Left kidney (tissue), 2 donors: Measurements from ENCODE around the gene TMPRSS13. TPM values are rescaled to one million over a fixed set of nuclear protein-coding genes. Genes with fewer than 3 reads are reported as not detected.

Source experiments
- DNase-seq: peaks from one replicate; pipeline ENCODE4 v3.0.0-alpha.2; 2013
- polyA plus RNA-seq: library from polyadenylated mRNA; unstranded; fragments of 120-200 nt; gene quantifications from one replicate; pipeline ENCODE4 v1.2.1, GENCODE V29; 2013; ENCODE audit not compliant: insufficient read length

Gene TMPRSS13
- polyA plus RNA-seq, 1 donor, result 0.58 TPM

DNA sequence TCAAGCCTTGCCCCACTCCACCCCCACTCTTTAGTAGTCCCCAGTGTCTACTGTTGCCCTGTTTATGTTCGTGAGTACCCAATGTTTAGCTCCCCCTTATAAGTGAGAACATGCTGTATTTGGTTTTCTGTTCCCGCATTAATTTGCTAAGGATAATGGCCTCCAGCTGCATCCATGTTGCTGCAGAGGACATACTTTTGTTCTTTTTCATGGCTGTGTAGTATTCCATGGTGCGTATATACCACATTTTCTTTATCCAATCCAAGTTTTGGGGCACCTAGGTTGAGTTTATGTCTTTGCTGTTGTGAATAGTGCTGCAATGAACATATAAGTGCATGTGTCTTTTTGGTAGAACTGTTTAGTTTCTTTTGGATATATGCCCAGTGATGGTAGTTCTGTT, 36.6 kb downstream of the TMPRSS13 start:
- DNase-seq, result no peak

- DNase-seq, result no peak
These were observed 37.8 kb downstream of the TMPRSS13 start for GRCh38 chr11:117891362-117891761.

GRCh38 chr11:117888139-117888566, 41.0 kb downstream of the TMPRSS13 start:
- no peak for DNase-seq

DNA sequence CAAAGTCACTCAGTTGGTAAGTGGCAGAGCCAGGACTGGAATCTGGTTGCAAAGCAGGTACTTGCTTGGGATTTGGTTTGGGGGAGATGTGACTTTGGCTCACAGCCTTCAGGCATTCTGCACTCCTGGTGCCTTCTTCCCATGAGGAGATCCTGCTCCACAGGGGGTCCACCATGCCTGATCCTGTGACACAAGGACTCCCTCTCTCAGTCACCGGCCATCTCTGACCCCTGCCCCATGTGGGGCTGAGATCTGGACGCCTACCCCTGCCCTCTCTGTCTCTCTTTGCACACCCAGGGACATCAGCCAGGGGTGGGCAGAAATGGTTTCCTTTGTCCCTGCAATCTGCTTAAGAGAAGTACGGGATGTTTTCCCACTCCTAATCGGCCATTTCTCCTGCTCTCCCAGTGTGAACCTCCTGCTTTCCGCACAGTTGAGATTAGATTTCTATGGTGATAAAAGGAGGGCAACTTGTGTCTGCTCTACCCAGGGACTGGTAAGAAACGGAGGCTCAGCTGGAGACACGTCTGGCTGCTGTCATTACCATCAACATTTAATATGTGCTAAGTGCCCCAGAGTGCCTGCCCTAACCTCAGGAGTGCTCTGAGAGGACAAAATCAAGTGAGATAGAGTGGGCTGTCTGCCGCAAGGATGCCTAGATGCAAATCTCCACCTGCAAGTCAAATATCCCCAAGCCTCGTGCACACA, 41.6 kb downstream of the TMPRSS13 start:
- DNase-seq, result no peak

- DNase-seq, result no peak
These were observed 43.4 kb downstream of the TMPRSS13 start for GRCh38 chr11:117885777-117886176.

DNA sequence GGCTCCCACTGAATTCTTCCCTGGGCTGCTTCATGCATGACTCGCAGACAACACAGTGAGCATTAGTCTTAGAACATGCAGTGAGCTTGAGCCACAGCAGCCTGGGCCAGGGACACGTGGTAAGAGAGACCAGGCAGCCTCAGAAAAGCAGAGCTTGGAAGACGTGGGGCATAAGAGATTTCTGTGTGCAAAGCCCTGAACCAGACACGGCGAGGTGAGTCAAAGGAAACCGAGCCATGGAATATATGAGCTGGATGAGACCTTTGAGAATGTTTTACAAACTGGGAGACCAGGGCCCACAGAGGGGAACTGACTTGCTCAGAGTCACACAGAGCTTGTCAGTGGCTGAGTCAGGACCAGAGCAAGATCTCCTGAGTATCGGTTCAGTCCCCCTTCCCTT, 44.2 kb downstream of the TMPRSS13 start:
- no peak for DNase-seq

DNA sequence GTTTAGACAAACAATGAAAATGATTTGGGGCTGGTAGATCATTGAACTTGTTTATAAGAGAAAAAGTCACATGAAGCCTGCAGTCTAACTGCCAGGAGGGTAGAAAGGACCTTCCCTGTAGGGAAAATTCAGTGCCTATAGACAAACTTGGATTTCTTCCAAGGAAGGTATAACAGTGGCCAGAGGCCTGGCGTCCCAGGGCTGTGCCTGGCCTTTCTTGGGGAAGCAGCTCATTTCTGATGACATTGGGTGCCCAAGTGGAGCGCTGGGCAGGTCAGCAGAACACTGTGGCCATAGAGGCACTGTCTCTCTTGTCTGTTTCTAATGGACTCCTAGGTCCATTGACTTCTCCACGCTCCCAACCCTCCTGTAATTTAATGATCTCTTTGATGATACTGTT, 46.1 kb downstream of the TMPRSS13 start:
- no peak for DNase-seq

GRCh38 chr11:117882311-117882905, 46.8 kb downstream of the TMPRSS13 start:
- no peak for DNase-seq

DNA sequence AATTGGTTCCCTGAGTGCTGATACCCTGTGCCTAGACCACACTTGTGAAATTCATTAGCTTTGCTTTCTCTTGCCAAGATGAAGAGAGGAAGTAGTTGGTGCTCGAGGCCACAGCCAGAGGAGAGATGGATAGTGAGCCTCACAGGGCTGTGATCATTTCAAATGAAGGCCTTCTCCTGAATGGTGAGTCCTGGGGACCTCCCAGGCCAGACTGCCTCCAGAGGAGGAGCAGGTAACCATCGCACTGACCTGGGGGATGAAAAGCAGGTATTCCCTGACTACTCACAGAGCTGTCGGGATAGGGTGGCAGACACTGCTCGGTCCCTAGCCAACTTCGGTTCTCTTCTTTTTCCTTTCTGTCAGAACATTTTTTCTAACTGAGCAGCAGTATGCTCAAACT, 48.0 kb downstream of the TMPRSS13 start:
- no peak for DNase-seq

DNA sequence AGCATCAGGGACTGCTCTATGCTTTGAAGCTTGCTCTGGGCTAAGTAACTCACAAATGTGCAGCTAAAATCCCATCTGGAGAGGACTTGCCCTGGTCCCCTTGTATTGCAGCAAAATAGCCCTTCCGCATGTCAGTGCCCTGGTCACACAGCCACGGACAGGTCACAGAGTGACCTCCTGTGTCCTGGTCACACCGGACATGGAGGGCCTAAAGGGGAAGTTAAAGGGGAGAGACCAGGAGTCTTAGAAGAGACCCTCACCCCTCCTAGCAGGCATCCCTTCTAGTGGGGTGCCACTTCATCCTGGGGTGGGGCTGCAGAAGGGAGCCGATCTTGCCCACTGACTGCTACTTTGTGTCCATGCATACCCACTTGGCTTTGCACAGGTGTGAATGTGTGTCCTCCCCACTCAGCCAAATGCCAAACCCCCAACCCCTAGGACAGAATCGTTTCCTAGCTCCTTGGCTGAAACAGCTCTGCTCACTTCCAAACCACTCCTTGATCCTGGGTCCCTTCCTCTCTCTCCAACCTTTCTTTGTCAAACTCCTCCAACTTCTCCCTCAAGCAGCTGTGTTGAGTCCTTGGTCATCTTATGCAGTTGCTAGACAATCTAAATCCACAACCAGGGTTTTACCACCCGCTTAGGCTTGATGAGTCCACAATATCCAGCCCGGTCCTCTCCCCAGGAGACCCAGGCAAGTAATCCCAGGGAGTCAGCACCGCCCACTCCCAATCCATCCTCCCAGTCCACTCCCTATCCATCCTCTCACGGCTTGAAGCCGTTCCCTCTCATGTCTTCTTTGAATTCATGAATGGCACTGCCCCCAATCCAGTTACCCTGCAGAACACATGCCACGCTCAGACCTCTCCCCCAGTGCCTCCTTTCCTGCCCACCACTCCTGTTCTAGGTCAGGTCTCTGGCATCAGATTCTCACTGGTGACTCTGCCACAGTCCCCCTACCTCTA, 49.4 kb downstream of the TMPRSS13 start:
- no peak for DNase-seq

- no peak for DNase-seq
These were observed 50.2 kb downstream of the TMPRSS13 start for GRCh38 chr11:117878939-117879475.

DNA sequence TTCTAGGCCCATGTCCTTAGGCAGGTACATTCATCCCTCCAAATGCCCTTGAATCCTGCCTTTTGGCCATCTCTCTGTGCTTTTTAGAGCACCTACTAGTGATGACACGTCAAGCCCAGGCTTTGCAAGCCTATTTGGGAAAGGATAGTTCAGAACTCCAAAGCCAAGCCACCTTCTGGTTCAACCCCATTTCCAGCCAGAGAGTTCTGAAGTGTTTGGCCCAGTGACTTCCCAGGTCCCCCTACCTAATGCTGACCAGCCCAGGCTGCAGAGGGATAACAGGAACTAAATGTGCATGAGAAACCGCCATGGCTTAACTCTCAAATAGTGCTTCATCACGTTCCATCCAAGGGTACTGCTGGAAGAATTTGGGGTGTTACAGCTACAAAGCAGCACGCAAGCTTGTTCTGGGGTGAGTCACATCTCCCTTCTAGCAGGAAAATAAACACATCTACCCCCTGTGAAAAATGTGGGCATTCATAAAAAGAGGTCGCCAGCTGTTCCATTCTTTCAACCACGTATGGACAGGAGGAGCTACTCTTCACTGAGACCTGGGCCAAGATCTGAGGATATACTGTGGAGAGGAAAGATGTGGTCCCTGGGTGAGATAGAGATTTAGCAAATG, 50.8 kb downstream of the TMPRSS13 start:
- no peak for DNase-seq

GRCh38 chr11:117877120-117877784, 52.0 kb downstream of the TMPRSS13 start:
- no peak for DNase-seq

DNA sequence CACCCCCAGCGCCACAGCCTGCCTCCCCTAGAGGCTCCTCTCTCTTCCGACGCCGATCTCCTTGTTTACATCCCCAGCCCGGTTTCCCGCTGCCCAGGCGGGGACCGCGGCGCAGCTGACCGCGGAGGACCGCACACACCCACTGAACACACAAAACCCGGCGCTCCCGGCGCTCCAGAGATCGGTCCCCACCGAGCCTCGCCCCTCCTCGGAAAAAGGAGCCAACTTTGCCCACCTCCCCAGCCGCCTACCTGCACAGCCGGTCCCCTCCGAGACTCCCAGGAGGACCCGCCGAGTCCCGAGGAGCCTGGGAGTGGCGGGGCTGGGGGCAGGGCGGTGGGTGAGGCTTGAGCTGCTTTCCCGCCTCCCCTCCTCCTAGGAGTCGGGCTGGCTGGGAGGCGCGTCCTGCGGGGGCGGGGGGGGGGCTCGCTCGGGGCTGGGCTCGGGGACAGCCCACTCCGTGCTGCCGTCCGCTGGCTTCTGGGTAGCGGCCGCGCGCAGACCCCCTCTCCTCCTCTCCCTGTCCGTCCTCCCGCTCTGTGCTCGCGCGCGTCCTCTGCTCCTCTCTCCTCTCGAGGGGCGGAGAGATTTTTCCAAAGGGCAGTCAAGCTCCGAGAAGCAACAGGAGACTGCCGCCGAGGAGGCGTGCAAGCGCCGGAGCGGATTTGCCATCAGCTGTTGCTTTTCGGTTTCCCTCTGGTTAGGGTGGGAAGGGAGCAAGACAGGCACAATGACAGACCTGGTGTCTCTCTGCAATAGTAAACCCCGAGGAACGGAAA, 52.7 kb downstream of the TMPRSS13 start, which contains the start of gene FXYD6:
FXYD6 (minus strand) TSS at position 318 of the 779 bp plus-strand sequence. CDS start 33,882 bp downstream, outside the sequence.
- peak; percentile 87 for DNase-seq

DNA sequence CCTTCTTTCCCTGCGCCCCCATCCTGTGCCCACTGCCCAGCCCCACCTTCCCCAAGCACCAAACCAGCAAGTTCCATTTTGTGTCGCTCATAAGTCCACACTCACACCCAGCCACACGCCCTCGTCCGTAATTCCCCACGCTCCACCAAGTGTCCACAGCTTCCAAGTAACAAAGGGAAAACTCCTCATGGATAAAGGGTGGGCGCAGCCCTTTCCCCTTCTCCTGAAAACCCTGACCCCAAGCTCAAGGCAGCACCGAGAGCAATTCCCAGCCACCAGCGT, 53.2 kb downstream of the TMPRSS13 start:
- no peak for DNase-seq

GRCh38 chr11:117875382-117876058, 53.7 kb downstream of the TMPRSS13 start:
- no peak for DNase-seq

DNA sequence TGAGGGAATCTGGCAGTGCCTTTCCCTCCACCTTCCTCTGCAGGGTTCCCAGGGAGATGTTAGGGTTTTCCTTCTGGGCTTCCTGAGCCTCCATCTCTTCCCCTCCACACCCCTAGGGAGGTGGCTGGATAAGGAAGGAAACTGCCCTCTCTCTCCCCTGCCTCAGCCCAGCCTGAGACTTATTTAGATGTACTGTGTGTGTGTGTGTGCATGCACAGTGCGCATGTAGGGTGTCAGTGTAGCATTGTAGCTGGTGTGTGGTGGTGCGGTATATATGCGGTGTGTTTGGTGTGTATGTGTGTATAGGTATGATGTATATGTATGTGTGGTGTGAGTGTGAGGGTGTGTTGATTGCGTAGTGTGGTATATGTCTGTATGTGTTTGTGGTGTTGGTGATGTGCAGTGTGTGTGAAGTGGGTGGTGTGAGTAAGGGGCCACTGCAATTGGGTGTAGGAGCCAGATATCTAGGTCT, 54.3 kb downstream of the TMPRSS13 start:
- DNase-seq, result no peak

DNA sequence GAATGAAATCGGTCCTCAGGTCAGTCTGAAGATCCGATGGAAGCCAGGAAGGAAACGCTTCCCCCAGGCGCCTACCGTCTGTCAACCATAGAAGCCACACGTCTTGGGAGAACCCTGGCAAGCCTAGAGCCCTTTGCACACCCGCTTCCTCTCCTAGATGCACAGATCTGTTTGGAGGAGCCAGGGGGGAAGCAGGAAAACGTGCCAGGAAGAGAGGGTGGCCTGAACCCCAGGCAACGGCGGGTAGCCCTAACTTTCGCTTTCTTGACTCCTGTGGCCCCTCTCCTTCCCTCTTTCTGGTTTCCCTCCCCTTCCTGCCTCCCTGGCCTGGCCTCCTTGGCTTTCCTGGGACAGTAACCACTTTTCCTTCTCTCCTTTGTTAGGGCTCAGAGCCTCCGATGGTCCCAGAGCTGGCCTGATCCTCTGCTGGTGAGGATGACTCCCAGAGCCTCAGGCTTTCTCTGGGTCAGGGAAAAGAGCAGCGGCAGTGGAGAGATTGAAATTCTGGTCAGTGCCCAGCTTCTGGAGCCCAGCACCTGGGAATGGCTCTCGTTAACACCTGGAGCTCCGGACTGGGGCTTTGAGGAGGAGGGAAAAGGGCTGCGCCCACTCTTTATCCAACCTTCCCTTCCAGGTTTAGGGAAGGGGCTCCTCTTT, 54.8 kb downstream of the TMPRSS13 start:
- DNase-seq, result no peak

GRCh38 chr11:117873828-117874125, 55.4 kb downstream of the TMPRSS13 start:
- no peak for DNase-seq
